RKO (cell line): Measurements from ENCODE around the gene ATOSB.
A peak's percentile ranks its signal among the peaks of the same experiment; 100 is the strongest.

Experiments used
- DNase-seq: peaks from one replicate; pipeline ENCODE4 v3.0.0-alpha.2; 2016; ENCODE audit warnings: low spot score

ATOSB gene

DNA sequence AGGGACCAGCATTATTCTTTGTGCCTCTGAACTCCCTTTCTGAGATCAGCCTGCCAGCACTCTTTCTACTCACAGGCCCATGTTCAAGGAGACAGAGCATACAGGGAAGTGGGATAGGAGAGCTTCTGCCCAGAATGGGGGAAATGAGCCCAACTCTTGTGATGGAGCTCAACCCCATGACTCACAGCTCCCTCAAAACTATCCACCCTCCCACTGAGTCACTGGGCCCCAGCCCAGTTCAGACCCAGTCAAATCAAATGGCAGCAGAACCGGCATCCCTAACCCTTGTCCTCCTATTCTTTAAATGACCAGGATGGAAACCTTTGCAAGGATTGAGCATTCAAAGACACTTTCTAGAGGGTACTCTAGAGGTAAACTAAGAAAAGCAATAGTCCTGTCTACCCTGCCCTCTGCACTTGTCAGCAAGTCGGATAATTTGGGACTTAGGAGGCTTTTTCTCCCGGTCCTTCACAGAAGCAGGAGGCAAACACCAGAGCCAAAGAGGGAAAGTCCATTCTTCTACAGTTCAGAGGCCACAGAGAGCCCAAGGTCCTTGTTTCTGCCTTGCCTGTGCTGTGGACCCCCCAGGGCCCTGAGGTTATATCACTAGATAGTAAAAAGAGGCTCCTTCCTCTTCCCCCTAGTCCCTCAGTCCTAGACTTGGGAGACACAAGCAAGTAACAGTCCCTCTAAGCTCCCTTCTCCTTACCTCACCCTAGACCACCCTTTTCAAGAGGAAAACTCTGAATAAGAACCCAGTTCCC, 3.2 kb downstream of the ATOSB start:
- DNase-seq = peak; percentile 34

DNA sequence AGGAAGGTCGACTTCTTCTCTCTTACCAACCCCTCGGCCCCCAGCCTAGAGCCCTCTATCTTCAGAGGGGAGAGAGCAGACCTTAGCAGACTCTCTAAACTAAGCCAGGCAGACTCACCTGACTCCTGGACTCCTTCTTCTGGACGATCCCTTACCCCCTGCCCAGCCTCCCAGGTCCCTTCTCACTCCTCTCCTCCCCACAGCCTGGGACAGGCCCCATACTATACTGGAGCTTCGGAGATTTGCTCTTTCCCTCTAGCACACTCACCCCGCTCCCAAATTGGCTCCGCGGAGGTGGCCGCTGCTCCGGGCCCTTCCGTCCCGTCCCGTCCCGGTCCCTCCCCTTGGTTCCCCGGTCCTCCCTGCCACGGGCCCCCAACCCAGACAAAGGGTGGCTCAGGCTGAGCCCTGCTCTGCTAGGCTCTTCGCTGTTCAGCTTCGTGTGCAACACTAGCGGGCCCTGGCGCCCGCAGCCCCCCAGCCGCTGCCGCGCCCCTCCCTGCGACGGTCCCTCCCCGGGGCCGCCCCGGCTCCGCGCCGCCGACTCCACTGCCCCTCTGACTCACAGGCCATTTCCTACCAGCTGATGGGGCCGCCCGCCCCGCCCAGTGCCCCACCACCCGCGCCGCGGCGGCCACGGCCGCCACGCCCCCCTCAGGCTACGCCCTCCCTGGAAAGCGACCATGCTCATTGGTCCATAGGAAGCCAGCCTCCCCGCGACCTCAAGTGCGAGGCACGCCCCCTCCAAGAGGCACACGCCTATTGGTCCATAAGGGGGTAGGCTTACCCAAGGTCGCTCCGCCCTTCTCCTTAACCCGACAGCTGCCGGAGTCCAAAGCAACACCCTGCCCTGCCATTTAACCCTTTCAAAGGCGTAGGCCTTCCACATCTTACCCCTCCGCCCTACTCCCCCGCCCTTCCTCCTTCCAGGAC, 4.4 kb downstream of the ATOSB start:
- peak; percentile 99 for DNase-seq

DNA sequence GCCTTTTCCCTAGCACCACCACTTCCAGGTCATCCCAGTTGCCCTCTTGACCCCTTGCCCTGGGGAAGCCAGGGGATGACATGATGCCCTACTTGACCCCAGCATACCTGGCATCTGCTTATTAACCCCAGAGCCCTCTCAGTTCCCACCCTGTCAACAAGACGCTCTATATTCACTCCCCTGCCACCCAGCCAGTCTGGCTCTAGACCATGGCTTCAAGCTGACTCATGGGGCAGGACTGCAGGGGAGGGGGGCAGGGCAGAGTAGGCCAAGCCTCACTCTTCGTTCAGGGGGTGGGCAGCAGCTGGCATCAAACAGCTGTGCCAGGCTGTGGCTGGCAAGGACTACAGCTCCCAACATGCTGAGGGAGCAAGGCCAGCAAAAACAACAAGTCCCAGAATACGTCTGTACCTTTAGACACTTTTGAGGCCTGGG, 5.3 kb downstream of the ATOSB start:
- DNase-seq = peak; percentile 51

DNA sequence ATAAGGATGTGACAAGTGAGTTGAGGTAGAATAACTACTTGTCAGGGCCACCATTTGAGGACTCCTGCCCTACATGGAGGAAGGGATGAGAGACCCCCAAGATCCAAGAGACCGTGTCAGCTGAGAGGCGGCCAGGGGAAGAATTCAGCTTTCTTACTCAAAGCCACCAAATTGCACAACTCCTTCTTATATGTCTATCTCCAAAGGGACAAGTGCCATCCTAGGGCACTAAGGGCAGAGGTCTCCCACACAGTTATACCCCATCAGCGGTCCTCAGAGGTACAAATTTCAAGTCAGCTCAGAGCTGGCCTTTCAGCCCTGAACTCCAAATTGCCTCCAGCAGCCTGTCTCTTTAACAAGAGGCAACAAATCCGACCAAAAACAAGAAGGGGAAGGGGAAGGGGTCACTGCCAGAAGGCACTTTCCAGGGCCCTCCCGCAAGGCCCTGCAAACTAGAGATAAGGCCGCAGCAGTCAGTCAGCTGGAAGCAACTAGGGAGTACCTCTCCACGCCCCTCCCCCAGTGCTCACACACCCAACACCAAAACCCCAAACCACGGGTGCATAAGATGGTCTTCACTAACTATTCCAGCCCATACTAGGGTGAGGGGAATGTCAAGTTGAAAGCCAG, 6.6 kb downstream of the ATOSB start:
- DNase-seq = no peak

DNA sequence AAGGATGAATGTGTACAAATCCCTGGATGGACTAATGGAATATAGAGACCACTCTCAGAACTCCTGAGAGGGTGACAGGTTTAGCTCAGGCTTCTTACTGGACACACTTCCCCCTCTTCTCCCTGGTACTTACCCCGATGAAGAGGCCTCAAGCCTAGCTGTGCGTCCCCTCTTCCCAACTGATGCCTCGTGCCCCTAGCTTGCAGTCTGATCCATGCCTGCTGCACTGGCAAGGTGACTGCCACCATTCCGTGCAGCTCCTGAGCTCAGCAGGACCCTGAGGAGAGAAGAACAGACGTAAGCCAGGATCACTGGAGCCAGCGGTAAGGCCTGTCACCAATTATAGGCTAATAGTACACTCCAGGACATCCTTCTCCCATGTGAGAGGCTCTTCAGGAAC, 7.2 kb downstream of the ATOSB start:
- no peak for DNase-seq

DNA sequence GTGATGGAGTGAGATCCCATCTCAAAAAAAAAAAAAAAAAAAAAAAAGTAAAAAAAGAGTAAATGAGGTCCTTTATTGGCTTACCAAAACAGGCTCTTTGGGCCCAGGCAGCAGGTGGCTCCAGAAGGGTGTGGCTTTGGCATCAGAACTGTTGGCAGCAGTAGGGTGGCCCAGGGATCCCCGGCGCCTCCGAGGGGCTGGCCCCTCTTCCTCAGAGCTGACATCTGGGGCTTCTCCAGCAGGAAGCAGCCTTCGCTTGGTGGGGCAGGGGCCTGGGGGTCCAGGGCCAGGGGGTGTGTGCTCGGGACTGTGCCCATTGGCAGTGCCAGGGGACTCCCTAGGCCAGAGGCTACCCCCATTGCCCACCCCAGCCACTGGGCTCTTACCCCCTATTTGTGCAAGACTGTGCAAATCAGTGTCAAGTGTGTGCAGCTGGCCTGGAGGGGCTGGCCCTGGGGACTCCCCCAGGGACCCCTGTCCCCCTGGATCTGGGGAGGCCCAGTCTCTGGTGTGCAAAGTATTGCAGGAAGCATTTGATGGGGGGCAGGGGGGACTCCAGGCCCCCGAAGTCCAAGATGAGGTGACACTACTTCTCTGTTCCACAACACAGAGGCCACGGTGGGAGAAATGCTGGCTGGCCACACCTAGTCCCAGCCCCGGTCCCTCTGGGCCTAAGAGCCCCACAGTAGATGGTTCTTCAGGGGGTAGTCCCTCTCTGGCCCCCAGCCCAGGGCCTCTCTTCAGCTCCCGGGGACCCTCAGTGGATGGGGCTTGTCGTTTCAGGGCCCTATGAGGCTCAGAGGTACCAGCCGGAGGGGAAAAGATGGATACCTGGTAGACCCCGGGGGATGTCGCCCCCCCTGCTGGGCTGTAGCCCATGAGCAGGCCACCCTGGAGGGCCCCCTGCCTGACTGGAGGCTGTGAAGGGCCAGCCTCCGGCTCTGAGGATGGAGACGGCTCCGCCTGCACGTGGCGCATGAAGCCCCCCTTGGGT, 8.1 kb downstream of the ATOSB start:
- no peak for DNase-seq

DNA sequence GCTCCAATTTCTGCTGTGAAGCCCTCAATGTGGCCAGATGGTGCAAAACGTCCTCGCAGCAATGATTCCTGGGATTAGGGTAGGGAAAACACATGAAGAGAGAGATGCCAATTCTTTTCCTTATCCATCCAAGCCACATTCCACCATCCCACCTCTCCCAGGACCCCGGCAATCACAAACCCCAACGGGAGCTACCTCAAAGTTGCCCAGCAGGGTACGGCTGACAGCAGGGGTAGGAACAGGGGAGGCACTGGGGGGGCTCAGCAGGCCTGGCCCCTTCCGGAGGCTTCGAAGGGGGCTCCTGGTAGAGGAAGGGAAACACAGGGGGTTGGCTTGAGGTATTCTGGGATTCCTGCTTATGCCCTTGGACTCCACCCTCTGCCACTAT, 9.3 kb downstream of the ATOSB start:
- no peak for DNase-seq

DNA sequence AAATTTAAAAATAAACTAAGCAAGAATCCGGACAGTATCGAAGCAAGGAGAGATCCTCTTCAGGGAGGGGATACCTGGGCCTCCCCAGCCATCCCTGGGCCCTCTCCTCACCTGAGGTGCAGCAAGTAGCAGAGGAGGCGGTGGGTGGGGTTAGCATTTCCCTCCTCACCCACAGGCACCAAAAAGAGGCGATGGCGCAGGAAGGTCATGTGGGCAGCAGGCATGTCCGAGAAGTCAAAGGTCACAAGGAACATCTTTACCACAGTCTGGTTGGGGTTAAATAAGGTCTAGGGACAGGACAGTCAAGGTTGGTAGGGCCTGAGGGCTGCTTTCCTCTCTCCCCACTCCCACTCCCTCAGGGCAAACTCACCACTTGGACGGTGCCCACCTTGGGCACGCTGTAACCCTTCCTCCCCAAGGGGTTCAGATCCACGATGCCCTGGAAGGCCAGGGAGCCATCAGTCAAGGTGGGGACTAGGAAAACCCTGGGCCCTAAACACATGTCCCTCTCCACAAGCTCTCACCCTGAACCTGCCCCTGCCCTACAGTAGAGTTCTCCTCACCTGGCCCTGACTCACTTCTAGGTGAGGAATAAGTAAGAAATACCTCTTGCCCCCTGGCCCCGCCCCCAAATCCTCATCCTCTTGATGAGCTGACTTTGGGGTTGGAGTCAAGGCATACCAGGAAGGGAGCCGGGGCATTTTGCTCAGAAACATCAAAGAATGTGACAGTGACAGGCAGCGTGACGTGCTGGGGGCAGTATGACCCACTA, 9.9 kb downstream of the ATOSB start:
- DNase-seq = no peak

DNA sequence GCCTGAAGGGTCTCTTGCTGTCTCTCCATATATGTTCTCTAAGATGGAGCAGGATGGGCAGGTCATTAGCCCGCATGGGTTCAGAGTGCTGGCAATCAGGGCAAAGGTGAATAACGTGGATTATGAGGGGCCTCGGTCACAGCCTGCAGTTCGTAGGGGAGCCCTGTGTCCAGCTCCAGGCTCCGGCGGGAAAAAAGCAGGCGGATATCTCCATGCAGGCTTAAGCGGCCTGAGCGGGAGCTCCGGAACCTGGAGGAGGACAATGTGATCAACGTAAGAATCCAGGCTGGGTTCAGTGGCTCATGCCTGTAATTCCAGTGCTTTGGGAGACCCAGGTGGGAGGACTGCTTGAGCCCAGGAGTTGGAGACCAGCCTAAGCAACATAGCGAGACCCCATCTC, 10.5 kb downstream of the ATOSB start:
- DNase-seq = no peak

DNA sequence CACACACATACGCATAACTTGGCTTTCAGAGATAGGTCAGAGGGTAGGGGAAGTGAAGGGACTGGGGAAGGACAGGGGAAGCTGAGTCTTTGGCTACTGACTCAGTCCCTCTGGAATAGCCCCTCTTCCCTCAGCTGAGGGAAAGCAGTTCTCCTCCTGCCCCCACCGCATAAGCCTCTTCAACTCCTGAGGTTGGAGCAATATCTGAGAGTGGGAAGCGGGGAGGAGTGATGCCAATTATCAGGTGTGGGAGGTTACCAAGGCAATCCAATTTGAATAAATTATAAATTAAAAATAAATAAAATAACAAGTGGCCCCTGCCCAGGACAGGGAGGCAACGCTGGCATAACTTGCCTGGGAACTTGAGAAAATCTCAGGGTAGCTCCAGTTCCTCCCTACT, 11.1 kb downstream of the ATOSB start:
- no peak for DNase-seq

DNA sequence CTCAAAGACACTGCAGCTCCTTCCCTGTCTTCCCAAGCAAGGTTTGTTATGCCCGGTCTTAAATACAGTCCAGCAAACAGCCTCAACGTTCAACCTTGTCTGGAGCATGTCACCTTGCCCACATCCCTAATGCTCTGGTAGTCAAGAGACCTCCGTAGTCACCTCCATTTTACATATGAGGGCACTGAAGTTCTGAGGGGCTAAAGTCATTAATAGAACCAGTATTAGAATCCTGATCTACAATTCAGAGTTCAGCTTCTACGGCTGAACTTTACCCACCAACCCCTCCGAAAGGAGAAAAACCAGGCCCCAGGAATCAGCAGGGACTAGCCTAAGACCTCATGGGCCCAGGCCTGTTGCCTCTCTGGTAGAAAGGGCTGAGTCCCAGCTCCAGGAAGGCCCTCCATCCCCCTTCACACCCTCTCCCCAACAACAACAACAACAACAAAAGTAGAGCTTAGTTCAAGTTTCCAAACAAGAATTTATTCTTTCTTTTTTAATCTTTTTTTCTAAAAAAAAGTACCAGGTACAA, 11.9 kb downstream of the ATOSB start:
- DNase-seq = no peak

DNA sequence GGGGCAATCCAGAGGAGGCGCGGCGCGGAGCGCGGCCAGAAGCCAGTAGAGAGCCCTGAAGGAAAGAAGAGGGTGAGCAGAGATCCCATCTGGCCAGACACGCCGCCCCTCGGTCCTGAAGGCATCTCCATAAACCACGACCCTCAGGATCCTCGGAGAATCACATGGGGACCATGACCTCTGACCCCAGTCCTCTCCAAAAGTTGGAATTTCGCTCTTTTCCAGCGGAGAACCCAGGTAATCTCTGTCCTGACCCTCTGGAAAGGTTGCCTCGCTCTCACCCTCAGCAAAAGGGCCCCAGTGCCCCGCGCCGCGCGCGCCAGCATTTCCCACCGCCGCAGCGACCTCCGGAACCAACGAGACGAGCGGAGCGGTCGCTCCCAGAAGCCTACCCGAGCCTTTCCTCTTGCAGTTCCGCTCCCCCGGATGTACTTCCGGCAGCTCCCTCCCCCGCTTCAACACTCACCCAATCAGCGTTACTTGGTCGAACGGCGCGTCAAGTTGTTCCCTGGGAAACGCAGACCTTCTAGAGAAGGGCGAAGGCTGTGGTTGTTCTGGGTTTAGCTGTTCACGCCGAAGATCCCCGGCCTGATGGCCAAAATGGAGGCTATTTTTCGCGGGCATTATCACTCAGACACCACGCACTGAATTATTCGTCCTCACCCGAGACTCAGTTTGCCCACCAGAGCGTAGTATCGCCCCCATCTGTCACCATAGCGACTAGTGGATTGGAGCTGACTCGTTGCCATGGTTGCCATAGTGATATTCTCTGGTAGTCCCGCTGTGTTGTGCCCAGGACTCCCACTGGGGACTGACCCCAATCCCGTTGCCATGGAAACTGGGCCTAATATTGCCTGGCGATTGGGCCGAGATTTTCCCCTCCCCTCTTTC, 12.6 kb downstream of the ATOSB start, which contains the start of gene STOML2:
TSS of gene STOML2 (minus strand) at position 363 of the 891 bp plus-strand sequence. CDS start at position 326, 37 bp downstream.
- peak; percentile 97 for DNase-seq

DNA sequence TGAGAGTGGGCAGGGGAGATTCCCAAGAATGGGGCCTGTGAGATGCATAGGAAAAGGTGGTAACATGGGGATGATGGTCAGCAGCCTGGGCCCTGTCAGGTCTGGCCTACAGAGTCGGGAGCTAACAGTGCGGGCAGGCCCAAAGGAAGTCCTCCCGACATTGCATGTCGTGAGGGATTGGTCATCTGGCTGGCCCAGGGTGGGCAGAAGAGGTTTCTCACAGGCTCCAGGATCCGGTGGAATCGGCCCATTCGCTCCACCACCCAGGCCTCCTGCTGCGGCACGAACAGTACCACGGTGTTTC, 13.2 kb downstream of the ATOSB start:
- peak; percentile 17 for DNase-seq

DNA sequence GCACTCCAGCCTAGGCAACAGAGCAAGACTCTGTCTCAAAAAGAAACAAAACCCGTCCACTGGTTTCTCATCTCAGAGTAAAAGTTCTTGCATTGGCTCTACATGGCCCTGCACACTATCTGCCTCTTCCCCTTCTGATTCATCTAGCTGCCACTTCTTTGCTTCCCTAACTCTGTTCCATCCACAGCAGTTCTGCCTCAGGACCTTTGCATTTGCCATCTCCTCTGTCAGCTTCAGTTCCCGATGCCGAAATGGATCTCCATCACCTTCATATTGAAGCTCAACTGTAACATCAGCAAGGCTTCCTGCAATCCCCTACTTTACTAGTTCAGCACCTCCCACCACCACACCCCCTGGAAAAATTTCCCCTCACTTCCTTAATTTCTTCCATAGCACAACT, 18.1 kb downstream of the ATOSB start:
- DNase-seq = no peak

DNA sequence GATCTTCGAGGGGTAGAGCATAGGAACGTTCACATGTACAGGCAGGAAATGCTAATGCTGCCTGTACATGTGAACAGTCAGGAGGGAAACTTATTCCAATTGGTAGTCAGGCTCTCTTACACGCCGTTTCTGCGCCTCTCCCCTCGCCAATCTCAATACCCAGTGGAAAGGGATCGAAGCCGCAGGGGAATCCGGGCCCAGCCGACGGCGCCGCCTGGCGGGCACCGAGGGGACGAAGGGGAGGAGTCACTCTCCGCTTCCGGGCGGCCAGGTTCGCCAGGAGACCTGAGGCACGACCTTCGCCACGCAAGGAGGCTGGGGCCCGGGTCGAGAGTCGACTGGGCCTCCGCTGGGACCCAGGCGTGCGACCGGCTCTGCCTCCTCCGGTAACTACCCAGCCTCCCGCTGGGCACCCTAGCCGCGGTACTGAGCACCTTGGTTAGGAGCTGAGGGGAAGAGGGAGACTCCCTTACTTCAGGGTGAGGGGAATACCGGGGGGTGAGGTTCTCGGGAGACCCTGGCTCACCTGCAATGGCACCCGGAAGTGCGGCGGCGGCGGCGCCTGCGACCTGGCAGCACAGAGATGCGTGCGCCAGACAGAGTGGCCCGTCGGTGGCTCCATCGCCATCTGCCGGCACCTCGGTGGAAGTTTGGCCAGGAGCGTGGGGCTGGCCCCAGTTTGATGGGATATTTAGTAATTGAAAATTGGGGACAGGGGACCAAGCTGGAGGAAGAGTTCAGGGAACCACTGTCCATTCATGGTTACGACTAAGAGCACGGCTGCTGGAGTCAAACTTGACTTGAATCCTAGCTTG, 19.4 kb downstream of the ATOSB start, which contains the start of gene PIGO:
TSS of gene PIGO (minus strand) at position 557 of the 815 bp plus-strand sequence. CDS start 1,026 bp downstream, outside the sequence.
- peak; percentile 90 for DNase-seq

DNA sequence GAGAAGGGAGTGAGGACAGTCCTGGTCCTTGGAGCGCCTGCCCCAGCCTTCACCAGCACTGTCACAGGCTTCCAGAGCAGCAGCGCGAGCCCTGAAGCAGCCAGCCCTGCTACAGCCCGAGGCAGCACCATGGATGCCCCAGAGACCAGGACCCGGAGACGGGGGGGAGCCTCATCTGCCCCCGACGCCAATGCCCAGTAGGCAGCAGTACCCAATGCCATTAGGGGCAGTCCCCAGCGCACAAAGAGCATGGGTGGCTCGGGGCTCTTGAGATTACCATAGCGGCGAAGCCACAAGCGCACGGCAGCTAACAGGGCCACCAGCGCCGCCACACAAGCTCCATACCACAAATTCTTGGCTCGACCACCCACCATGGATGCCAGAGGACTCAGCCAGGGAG, 24.1 kb downstream of the ATOSB start:
- DNase-seq = no peak

DNA sequence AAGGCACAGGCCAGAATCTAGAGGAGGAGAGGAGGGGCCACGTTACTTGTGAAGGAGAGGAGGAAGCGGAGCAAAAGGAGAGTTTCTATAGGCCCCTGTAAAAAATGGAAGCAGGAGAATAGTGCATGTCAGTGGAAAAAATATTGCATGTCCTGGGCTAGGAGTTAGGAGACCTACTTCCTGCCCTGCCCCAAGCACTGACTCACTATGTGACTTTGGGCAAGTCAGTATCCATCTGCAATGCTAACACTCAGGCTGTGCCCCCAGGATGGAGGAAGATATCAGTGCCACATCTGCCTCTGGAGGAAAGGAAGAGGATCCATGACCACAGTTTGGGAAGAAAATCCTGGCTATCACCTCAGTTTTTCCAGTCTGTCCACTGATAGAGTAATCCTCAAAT, 26.2 kb downstream of the ATOSB start:
- DNase-seq = no peak

DNA sequence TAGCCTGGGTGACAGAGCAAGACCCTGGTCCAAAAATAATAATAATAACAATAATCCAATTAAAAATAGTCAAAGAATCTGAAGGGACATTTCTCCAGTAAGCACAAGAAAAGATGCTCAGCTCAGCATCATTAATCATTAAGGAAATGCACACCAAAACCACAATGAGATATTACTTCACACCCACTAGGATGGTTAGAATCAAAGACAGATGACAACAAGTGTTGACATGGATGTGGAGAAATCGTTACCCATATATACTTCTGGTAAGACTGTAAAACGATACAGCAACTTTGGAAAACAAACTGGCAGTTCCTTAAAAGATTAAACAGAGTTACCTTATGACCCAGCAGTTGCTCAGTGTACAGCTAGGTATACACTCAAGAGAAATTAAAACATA, 30.6 kb downstream of the ATOSB start:
- DNase-seq = no peak
